ENCODE measurements around the gene MUC6. TPM values are rescaled to one million over a fixed set of nuclear protein-coding genes. Genes with fewer than 3 reads are reported as not detected.

The MUC6 gene
- total RNA-seq, 2 donors from 2014 or later: 13.1 TPM; not detected in 1

DNA sequence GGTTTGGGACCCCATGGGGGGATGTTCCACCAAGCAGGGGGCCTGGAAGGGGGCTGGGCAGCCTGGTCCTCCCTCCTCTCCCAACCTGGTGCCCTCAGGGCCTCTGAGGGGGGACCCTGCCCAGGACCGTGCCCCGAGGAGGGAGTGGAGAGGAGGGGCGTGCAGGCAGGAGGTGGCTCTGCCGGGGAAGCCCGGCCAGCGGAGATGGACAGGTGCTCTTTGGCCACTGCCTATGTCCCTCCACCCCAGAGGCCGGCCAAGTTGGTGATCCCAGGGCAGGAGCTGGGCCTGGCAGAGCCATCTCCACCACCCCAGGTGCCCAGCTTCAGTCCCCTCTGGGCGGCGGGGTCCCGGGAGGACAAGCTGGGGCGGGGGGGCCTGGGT, 40.5 kb upstream of the MUC6 start:
- Histone ChIP-seq H3K27me3 (replicated peaks; ENCODE audit: insufficient read depth) (no peaks in the 10 kb centered on the region), H3K4me3 (no peak overlapping the region), H3K36me3 (no peaks in the 10 kb centered on the region), H3K27ac (no peak overlapping the region), H3K9me3 (no peaks in the 10 kb centered on the region), H3K4me1 (ENCODE audit: control insufficient read depth in 1 of 2, low read depth in 2 of 2) (no peaks in the 10 kb centered on the region)
- DNase-seq (ENCODE audit: low spot score) (no peak), ATAC-seq (ENCODE audit: insufficient number of reproducible peaks, low FRiP score, low read depth) (no peak)
- TF ChIP-seq, protein P1, sequence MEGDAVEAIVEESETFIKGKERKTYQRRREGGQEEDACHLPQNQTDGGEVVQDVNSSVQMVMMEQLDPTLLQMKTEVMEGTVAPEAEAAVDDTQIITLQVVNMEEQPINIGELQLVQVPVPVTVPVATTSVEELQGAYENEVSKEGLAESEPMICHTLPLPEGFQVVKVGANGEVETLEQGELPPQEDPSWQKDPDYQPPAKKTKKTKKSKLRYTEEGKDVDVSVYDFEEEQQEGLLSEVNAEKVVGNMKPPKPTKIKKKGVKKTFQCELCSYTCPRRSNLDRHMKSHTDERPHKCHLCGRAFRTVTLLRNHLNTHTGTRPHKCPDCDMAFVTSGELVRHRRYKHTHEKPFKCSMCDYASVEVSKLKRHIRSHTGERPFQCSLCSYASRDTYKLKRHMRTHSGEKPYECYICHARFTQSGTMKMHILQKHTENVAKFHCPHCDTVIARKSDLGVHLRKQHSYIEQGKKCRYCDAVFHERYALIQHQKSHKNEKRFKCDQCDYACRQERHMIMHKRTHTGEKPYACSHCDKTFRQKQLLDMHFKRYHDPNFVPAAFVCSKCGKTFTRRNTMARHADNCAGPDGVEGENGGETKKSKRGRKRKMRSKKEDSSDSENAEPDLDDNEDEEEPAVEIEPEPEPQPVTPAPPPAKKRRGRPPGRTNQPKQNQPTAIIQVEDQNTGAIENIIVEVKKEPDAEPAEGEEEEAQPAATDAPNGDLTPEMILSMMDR (IDR thresholded peaks at IDR 0.05): no peak

DNA sequence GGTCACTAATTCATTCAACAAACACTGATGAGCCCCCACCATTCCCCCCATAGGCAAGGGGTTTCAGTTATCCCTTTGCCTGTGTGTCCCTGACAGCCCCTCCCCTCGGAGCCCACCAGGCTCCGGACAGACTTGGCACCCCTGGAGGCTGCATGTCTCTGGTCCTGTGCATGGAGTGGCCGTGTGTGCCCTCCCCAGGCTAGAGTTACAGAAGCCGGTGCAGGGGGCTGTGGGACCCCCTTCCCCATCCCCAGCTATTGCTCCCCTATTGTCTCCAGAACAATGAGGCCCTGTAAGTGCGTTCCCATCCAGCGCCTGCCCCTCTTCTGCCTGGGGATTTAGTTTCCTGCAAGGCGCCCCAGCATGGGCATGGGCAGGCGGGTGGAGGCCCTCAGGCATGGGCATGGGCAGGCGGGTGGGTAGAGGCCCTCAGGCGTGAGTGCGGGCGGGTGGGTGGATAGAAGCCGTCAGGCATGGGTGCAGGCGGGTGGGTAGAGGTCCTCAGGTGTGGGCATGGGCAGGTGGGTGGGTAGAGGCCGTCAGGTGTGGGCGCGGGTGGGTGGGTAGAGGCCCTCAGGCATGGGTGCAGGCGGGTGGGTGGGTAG, 39.6 kb upstream of the MUC6 start:
- H3K4me3 ChIP-seq: no peak overlapping the region
- TF ChIP-seq, protein P1 (IDR thresholded peaks at IDR 0.05): no peak
- no peaks in the 10 kb centered on the region for H3K36me3 ChIP-seq
- no peaks in the 10 kb centered on the region for H3K9me3 ChIP-seq
- H3K27me3 ChIP-seq (replicated peaks; ENCODE audit: insufficient read depth): no peaks in the 10 kb centered on the region
- H3K27ac ChIP-seq: no peak overlapping the region
- H3K4me1 ChIP-seq (ENCODE audit: control insufficient read depth in 1 of 2, low read depth in 2 of 2): no peaks in the 10 kb centered on the region
- ATAC-seq (ENCODE audit: insufficient number of reproducible peaks, low FRiP score, low read depth) (no peak), DNase-seq (ENCODE audit: low spot score) (no peak)

DNA sequence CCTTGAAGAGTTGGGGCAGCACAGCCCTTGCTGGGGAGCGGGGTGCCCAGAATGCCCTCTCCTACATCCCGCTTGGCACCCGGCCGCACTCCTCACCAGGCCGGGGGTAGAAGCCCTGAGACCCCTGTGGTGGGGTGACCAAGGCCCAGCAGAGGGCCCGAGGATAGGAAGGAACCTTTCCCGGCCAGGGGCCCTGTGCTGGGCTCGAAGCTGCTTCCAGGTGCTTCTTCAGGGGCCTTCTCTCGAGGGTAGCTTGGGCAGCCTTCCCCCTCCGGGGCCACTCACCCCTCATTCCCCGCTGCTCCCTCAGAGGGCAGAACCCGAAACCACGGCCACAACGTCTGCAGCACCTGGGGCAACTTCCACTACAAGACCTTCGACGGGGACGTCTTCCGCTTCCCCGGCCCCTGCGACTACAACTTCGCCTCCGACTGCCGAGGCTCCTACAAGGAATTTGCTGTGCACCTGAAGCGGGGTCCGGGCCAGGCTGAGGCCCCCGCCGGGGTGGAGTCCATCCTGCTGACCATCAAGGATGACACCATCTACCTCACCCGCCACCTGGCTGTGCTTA, 38.9 kb upstream of the MUC6 start:
- TF ChIP-seq, protein P1 (IDR thresholded peaks at IDR 0.05): no peak
- Histone ChIP-seq H3K27ac (no peak overlapping the region), H3K4me1 (ENCODE audit: control insufficient read depth in 1 of 2, low read depth in 2 of 2) (no peaks in the 10 kb centered on the region), H3K4me3 (no peak overlapping the region), H3K9me3 (no peaks in the 10 kb centered on the region), H3K36me3 (no peaks in the 10 kb centered on the region), H3K27me3 (replicated peaks; ENCODE audit: insufficient read depth) (no peaks in the 10 kb centered on the region)
- ATAC-seq (ENCODE audit: insufficient number of reproducible peaks, low FRiP score, low read depth): no peak
- DNase-seq (ENCODE audit: low spot score): no peak

DNA sequence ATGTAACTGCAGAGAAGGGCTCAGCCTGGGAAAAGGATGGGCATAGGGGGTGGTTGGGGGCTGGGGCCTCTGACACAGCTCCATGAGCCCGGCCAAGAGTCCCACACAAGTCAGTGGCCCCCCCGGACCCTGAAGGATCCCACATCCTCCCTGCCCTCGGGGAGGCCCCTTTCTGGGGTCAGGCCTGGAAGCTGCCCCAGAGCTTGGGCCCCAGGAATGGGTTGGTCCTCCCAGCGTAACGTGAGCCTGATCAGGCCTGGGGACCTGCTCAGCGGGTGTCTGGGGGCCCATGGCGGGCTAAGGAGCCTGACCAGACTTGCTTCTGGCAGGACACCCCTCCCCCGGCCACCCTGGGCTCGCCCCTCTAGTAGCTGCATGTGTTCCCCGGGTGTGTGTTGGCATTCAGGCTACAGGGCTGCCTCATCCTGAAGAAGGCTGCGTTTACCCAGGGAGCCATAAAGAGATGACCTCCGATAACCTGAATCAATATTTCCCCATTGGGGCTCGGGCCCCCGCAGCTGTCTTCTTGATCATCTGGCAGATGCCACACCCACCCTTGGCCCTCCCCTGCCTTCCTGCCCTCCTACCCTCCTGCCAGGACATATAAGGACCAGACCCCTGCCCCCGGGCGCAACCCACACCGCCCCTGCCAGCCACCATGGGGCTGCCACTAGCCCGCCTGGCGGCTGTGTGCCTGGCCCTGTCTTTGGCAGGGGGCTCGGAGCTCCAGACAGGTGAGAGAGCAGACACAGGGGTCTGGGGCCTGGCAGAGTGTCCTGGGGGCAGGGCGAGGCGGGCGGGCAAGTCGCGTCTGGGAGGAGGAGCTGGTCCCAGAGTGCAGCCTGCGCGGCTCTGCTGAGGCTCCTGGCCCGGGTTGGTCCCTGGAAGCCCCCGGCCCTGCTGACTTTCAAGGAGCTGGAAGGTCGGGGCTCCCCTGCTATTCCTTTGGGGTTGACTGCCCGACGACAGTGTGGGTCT, 38.0 kb upstream of the MUC6 start, which contains the start of gene MUC2:
MUC2 (plus strand) TSS at position 631 of the 978 bp plus-strand sequence.
- Histone ChIP-seq H3K27me3 (replicated peaks; ENCODE audit: insufficient read depth) (no peaks in the 10 kb centered on the region), H3K4me1 (ENCODE audit: control insufficient read depth in 1 of 2, low read depth in 2 of 2) (no peaks in the 10 kb centered on the region), H3K27ac (no peak within 1 kb of the TSS), H3K9me3 (no peaks in the 10 kb centered on the region), H3K4me3 (no peak within 1 kb of the TSS), H3K36me3 (no peaks in the 10 kb centered on the region)
- TF ChIP-seq, protein P1 (IDR thresholded peaks at IDR 0.05): no peak
- DNase-seq (ENCODE audit: low spot score) (no peak), ATAC-seq (ENCODE audit: insufficient number of reproducible peaks, low FRiP score, low read depth) (no peak)

DNA sequence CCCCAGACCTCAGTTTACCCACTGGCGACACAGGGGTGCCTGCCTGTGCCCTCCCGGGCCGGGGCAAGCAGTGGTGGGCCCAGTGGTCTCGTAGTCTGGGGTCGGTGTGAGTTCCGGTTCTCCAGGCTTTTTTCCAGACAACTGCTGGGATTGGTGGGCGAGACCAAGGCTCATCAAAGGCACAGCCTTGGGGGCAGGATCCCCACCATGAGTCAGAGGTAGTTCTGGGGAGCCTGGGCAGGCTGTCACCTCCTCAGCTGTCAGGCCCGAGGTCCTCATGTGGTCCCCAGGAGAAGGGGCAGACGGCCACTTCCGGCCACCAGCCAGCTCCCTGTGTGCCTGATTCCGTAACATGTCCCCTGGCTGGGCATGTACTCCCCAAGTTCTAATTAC, 37.3 kb upstream of the MUC6 start:
- ATAC-seq (ENCODE audit: insufficient number of reproducible peaks, low FRiP score, low read depth): no peak
- H3K9me3 ChIP-seq: no peaks in the 10 kb centered on the region
- H3K4me3 ChIP-seq: no peak overlapping the region
- TF ChIP-seq, protein P1 (IDR thresholded peaks at IDR 0.05): no peak
- H3K4me1 ChIP-seq (ENCODE audit: control insufficient read depth in 1 of 2, low read depth in 2 of 2): no peaks in the 10 kb centered on the region
- H3K27me3 ChIP-seq (replicated peaks; ENCODE audit: insufficient read depth): no peaks in the 10 kb centered on the region
- DNase-seq (ENCODE audit: low spot score): no peak
- H3K27ac ChIP-seq: no peak overlapping the region
- H3K36me3 ChIP-seq: no peaks in the 10 kb centered on the region
